ENCODE measurements around the gene TCF12. TPM values are rescaled to one million over a fixed set of nuclear protein-coding genes. Genes with fewer than 3 reads are reported as not detected.

The TCF12 gene
- total and polyA plus RNA-seq, 2 of the 8 experiments (the other 6 are each of a cell fraction or from before 2014, with no cell fraction given), result 85.8 to 101 TPM

- H2BK5ac ChIP-seq (ENCODE audit: low read depth, low read length), result no peak overlapping the region
- H2AK5ac ChIP-seq (ENCODE audit: low read depth, low read length), result no peak overlapping the region
- H3K4me2 ChIP-seq (ENCODE audit: insufficient read depth in 1 of 2, low read depth in 2 of 2, low read length in 2 of 2), result no peak overlapping the region
- no peaks in the 10 kb centered on the region for H3K36me3 ChIP-seq (ENCODE audit: control insufficient read depth in 2 of 4, insufficient read depth in 4 of 4, low read length in 3 of 4)
- no peaks in the 10 kb centered on the region for H3K9me3 ChIP-seq (ENCODE audit: insufficient read depth in 2 of 2, low read depth in 1 of 2, low read length in 1 of 2)
- H3K27me3 ChIP-seq (replicated peaks in 1 of 4; ENCODE audit: control insufficient read depth in 3 of 4, extremely low read depth in 1 of 4, insufficient read depth in 3 of 4, low read length in 3 of 4), result no peaks in the 10 kb centered on the region; a peak in 1 of 7 replicates
- H3K4ac ChIP-seq (replicated peaks; ENCODE audit: insufficient read length, low read depth, low read length), result no peak overlapping the region
- H3K23ac ChIP-seq (ENCODE audit: insufficient read length), result no peak overlapping the region
- no peak overlapping the region for H2AFZ ChIP-seq (ENCODE audit: low read length)
- ChIA-PET CTCF (ENCODE audit: partially characterized antibody) (interaction anchor here (0.8 to 7.2 kb wide), 19 partner anchors 9 to 226 kb away, joined by 3 to 60 read pairs (median 5); no protein-coding TSS in a partner anchor), POLR2A (ENCODE audit: partially characterized antibody) (interaction anchor here (1.5 kb wide), 1 partner anchor 16 kb away, joined by 5 read pairs; no protein-coding TSS in a partner anchor)
- FAIRE-seq (no peak), DNase-seq (ENCODE audit: low read depth in 1 of 2, low spot score in 2 of 2) (no peak)
- H4K8ac ChIP-seq (ENCODE audit: extremely low read depth, insufficient read depth, low read length), result no peak overlapping the region
- H3K18ac ChIP-seq (ENCODE audit: extremely low read depth, low read length), result no peak overlapping the region
- 94% methylated on average over 8 of the region's 8 CpGs; no CpG with 5 or more reads in 1 of the 2 experiments for WGBS, 2 experiments (ENCODE audit: extremely low coverage in 1 of 2, insufficient coverage in 1 of 2, insufficient read length in 1 of 2, insufficient replicate concordance in 2 of 2, low coverage in 1 of 2, low lambda C conversion rate in 2 of 2, missing lambda C conversion rate in 1 of 2)
- H2BK120ac ChIP-seq (replicated peaks; ENCODE audit: low read depth, low read length), result no peak overlapping the region
- no peaks in the 10 kb centered on the region for H3K23me2 ChIP-seq (ENCODE audit: low read depth, low read length)
- H2BK20ac ChIP-seq (ENCODE audit: low read length), result no peak overlapping the region
- no peaks in the 10 kb centered on the region for H4K20me1 ChIP-seq (replicated peaks in 1 of 2; ENCODE audit: control insufficient read depth in 1 of 2, insufficient read depth in 2 of 2, low read length in 2 of 2)
- no peak overlapping the region for H3K27ac ChIP-seq (ENCODE audit: low read depth, low read length)
- H3K79me1 ChIP-seq (ENCODE audit: low read depth, low read length), result no peaks in the 10 kb centered on the region
- no peak overlapping the region for H2BK12ac ChIP-seq (ENCODE audit: low read depth, low read length)
- H3K9ac ChIP-seq (replicated peaks in 1 of 4; ENCODE audit: extremely low read depth in 1 of 4, low read depth in 3 of 4, low read length in 3 of 4), result no peak overlapping the region
- H3K14ac ChIP-seq (ENCODE audit: insufficient read length), result no peak overlapping the region
- peaks cover 0 to 2% (median 0%) of the 10 kb centered on the region in 4 experiments; a peak in 2 of 7 replicates for H3K4me1 ChIP-seq (replicated peaks in 1 of 4; ENCODE audit: control insufficient read depth in 3 of 4, insufficient read depth in 4 of 4, low read length in 3 of 4)
- no peak overlapping the region for H3K4me3 ChIP-seq (ENCODE audit: extremely low read depth in 1 of 4, insufficient read depth in 2 of 4, low read depth in 3 of 4, low read length in 4 of 4)
- H2BK15ac ChIP-seq (ENCODE audit: low read length), result no peak overlapping the region
- no peak overlapping the region for H4K91ac ChIP-seq (replicated peaks; ENCODE audit: insufficient read length, low read length)
- H4K5ac ChIP-seq (ENCODE audit: insufficient read length, low read depth, low read length), result no peak overlapping the region
- H3K56ac ChIP-seq (replicated peaks; ENCODE audit: insufficient read length, low read depth, low read length), result no peak overlapping the region
- H3K79me2 ChIP-seq (ENCODE audit: control insufficient read depth in 1 of 2, insufficient read depth in 2 of 2, low read length in 2 of 2), result no peaks in the 10 kb centered on the region
- TF ChIP-seq CEBPB (IDR thresholded peaks at IDR 0.05; ENCODE audit: low read depth, low read length) (no peak), SIN3A (conservative IDR thresholded peaks at IDR 0.05 in 1 of 2, IDR thresholded peaks at IDR 0.05 in 1 of 2; ENCODE audit: low read depth in 1 of 2, low read length in 2 of 2) (no peak), CTCF (IDR thresholded peaks at IDR 0.05; ENCODE audit: control extremely low read depth in 1 of 3, insufficient read depth in 1 of 3, low read depth in 1 of 3, low read length in 3 of 3) (peak; percentile 28 to 42 (median 38); a peak in 3 of 4 replicates), CREB1 (IDR thresholded peaks at IDR 0.05) (no peak), EP300 (IDR thresholded peaks at IDR 0.05; ENCODE audit: borderline replicate concordance in 1 of 2, low read depth in 2 of 2, low read length in 2 of 2) (no peak), MAFK (IDR thresholded peaks at IDR 0.05; ENCODE audit: low read depth, low read length) (no peak), ZNF274 (IDR thresholded peaks at IDR 0.05; ENCODE audit: borderline replicate concordance, extremely low read depth, low read length) (no peak), BCL11A (IDR thresholded peaks at IDR 0.05; ENCODE audit: low read depth in 2 of 2, low read length in 2 of 2) (no peak), JUND (IDR thresholded peaks at IDR 0.05; ENCODE audit: low read length) (no peak), RFX5 (IDR thresholded peaks at IDR 0.05; ENCODE audit: borderline replicate concordance, low read depth, low read length) (no peak), SP2 (IDR thresholded peaks at IDR 0.05; ENCODE audit: low read length) (no peak), KDM5A (IDR thresholded peaks at IDR 0.05; ENCODE audit: low read length) (no peak)
These were observed 410.0 kb downstream of the TCF12 start for GRCh38 chr15:57328479-57328878.
